GM18861 (cell line): ENCODE results near the gene FOS.
A peak's percentile ranks its signal among the peaks of the same experiment; 100 is the strongest.
"Not testable (repeated sequence)": the region's sequence is repeated elsewhere in the genome, so short reads cannot be mapped to it uniquely, and the experiment has no call there.

Source experiments
- ATAC-seq: cut with Tn5 transposase; IDR thresholded peaks from one replicate; pipeline ENCODE4 v1.9.1; 2021; ENCODE audit not compliant: unreplicated experiment

The FOS gene

DNA sequence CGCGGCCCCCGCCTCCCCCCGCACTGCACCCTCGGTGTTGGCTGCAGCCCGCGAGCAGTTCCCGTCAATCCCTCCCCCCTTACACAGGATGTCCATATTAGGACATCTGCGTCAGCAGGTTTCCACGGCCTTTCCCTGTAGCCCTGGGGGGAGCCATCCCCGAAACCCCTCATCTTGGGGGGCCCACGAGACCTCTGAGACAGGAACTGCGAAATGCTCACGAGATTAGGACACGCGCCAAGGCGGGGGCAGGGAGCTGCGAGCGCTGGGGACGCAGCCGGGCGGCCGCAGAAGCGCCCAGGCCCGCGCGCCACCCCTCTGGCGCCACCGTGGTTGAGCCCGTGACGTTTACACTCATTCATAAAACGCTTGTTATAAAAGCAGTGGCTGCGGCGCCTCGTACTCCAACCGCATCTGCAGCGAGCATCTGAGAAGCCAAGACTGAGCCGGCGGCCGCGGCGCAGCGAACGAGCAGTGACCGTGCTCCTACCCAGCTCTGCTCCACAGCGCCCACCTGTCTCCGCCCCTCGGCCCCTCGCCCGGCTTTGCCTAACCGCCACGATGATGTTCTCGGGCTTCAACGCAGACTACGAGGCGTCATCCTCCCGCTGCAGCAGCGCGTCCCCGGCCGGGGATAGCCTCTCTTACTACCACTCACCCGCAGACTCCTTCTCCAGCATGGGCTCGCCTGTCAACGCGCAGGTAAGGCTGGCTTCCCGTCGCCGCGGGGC lies at the start of gene FOS:
FOS (plus strand) TSS at position 407 of the 731 bp plus-strand sequence; CDS start at position 562, 155 bp downstream.
- peak; percentile 52 for ATAC-seq

DNA sequence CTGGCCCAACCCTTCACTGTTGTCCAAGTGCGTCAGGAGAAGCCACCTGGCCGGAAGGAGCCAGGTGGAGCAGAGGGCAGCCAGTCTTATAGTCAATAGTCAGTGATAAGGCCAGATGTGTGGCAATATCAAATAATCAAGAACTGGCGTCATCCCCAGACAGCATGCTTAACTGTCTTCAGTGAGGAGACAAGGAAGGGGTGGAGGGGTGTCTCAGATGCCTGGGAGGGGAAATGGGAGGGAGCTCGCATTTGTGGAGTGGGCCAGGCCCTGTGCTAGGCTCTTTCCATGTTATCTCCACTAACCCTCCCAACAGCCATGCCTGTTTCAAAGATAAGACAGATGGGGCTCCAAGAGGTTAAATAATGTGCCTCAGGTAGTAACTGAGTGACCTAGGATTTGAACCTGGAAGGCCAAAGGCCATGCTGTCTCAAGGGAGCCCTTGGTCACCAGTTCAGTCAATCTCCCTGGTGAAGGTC lies 48.9 kb upstream of the FOS start:
- ATAC-seq, result no peak

DNA sequence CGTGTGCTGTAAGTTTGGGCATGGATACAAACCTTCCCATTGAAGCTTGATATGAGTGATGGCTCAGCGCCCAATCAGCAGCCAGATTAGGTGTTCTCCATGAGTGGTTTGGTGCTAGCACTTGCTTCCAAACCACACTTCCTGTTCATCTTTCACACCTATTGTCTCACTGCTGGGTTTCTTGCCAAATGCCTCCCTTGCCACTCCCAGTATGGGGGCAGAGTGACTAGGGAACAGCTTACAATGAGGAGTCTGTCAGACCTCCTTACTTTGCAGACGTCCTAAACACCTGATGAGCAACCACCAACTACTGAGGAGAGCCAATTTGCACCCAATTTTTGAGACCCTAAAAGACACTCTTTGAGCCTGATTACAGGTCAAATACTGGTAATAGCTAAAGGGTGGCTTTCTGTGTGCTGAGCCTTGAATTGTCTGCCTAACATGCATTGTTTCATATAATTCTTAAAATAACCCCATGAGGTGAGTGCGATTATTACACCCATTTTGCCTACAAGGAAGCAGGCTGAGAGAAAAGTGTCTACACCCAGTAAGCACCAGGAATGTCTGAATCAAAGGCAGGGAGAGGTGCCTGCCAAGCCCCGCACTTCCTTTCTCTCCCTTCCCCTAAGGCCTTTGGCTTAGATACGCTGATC lies 48.4 kb upstream of the FOS start:
- no peak for ATAC-seq

DNA sequence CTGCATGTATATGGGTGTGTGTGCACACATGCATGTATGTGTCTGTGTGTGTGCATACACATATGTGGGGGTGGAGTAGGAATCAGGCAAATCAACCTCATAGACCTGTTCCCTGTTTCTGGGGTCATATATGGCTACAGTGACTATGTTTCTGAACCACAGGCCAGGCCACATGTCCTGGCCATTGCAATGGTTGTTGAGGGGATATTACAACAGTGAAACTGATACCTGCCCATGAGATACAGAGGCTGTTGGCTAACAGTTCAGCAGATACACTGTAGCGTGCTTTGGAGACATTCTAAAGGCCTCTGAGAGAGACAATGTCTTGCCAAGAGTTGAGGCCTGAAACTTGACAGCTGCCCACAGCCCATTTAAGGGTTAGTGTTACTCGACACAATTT lies 47.3 kb upstream of the FOS start:
- peak; percentile 41 for ATAC-seq

DNA sequence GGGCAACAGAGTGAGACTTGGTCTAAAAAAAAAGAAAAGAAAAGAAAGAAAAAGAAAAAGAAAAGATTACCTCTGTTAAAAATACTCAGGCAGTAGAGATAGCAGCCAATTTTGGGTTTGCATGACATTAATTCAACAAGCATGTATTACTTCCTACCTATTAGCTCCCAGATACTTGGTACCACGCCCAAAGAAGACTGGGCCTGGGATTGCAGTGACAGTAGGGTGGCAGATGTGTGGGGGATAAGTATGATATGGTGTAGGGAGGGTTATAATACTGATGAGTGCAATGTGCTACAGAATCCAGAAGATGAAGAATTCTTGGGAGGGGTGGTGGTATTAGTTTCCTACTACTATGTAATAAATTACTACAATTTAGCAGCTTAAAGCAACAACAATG lies 46.4 kb upstream of the FOS start:
- ATAC-seq, result no peak

DNA sequence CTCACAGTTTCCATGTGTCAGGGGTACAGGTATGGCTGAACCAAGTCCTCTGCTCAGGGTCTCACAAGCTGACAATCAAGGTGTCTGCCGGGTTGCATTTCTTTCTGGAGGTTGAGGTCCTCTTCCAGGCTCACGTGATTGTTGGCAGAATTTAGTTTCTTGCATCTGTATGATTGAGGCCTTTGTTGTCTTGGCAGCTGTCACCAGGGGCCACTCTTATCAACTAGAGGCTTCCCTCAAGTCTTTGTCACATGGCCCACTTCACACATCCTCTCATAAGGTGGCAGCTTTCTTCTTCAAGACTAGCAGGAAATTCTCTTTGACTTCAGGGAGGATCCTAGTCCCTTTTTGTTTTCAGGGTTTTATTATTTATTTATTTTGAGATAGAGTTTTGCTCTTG lies 46.0 kb upstream of the FOS start:
- ATAC-seq, result no peak

DNA sequence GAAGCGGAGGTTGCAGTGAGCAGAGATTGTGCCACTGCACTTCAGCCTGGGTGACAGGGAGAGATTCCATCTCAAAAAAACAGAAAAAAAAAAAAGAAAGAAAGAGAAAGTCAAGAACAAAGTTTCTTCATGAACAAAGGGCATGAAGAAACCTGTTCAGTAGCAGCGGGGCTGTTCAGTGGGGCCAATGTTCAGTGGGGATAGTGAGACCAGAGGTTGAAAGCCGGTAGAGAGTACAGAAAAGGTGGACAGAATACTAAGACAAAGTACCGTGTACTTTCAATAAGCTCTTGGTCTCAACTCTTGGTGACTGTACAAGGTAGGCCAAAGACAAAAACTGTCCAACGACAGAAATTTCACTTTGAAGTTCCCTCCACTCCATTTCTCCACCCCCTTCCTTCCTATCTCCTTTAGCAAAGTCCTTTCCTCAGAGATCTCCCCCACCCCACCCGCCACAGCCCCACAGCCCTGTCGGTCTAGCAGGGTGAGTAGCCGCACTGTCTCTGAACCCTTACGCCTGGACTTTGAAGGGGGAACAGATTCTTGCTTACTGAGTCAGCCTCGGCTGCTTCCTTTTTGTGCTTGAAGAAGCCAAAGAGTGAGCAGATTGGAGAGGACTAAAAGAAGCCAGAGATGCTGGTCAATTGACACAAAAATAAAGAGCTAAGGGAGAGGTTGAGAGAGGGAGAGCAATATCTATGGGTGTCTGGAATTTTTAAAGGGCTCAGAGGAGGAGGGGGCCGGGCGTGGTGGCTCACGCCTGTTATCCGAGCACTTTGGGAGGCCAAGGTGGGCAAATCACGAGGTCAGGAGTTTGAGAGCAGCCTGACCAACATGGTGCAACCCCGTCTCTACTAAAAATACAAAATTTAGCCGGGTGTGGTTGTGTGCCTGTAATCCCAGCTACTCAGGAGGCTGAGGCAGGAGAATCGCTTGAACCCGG lies 44.2 kb upstream of the FOS start:
- no peak for ATAC-seq

DNA sequence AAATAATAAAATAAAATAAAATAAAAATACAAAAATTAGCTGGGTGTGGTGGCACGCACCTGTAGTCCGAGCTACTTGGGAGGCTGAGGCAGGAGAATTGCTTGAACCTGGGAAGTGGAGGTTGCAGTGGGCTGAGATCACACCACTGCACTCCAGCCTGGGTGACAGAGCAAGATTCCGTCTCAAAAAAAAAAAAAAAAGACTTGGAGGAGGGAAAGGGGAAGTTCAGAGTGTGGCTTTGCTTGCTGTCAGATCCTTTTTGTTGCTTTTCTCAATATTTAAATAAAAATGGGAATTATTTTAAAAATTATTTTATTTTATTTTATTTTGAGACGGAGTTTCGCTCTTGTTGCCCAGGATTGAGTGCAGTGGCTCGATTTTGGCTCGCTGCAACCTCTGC lies 43.4 kb upstream of the FOS start:
- ATAC-seq, result not testable (repeated sequence)

DNA sequence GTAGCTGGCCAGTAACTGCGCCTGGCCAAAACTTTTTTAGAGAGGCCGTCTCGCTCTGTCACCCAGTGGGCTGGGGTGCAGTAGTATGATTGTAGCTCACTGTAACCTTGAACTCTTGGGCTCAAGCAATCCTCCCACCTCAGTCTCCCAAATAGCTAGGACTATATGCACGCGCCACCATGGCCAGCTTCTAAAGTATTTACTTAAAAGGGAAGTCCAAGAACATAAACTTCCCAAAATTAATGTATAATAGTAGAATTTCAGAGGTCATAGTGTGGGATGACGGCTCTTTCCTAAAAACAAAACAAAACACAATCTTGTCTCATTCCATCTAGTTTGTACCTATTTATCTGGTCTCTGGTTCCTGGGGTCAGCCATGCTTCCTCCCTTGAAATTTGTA lies 42.2 kb upstream of the FOS start:
- ATAC-seq, result no peak

DNA sequence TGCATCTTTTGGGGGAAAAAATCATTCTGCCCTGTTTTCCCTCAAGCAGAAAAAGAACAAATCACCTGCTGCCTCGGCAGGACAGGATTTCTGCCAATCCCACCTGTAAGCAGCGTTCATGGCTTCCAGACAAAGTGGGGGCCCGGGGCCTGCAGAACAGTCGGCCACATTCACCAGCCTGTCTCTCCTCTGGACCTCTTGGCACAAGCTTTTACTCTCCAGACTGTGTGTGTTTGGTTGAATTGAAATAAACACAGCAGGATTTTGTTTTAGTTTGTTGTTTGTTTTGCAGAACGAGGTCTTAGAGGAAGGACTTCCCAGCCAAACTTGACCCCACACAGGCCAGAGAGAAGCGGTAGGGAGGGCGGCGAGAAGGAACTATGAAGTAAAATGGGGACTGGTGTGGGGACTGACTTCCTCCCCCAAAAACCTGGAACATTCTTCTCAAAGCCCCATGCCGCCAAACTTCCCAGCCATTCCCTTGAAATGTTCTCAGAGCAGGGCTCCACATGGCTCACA lies 41.7 kb upstream of the FOS start:
- no peak for ATAC-seq

DNA sequence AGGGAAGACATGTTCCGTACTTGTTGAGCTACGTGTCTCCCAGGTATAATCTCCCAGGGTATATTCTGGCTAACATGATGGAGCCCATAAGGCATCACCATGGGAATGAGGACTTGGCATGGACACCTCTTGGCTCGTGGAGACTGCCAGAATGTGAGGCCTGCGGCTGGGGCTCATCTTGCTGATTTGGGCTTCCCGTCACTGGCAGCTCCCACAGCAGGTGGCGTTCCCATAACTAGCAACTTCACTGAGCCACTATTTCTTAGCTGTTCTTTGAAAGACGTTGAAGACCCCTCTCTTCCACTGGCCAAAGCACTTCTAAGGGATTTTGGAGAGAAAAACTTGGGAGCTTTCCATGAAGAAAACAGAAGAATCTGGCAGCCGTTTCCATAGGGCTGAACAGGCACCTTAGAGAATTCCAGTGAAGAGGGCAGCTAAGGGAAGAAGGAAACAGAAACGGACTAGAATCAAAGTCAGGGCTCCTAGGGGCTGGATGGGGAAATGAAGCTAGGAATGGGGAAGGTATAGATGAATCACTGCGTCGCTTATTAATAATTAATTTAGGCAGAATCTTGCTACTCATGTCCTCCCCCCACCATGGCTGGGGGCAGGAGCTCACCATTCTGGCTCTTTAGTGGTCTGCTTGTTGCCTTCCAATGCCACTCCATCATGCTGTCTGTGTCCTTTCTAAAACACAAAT lies 39.7 kb upstream of the FOS start:
- no peak for ATAC-seq

DNA sequence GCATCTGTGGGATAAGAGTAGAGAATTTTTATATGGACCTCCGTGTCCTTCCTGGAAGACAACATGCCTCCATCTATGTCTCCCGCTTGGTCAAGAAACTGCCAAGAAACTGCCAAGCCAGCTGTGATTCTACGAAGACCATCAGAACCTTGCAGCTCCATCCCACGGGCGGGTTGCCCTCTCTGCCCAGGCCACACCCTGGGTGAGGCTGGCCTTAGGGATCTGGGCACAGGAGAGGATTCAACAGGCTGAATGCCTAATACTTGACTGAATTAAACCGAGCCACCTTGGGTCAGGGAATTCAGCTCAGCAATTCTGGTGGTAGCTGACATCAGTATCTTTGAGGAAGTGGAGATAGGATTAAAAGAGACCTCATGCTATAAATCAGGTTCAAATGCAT lies 37.8 kb upstream of the FOS start:
- no peak for ATAC-seq

DNA sequence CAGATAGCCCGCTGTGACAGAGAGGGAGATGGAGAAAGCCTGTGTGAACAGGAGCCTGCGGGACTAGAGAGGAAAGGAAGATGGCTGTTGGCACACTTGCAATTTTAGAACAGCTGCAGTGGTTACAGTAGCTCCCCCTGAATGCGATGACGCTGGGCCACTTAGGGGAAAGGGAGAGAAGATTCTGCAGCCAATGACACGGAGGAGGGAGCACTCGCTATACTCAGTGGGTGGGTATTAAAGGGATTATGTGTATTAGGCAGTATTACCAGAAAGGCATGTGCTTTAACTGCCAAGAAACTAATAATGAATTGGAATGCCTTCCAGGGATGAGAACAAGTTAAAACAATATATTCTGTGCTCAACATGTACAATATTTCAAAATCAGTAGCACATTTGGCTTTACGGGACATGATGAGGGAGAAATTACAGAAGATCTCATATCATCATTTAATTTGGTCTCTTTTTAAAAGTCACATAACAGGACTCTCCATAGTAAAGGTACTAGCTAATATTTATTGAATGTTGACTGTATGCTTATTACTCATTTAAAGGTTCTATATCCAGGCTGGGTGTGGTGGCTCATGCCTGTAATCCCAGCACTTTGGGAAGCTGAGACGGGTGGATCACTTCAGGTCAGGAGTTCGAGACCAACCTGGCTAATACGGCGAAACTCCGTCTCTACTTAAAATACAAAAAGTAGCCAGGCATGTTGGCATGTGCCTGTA lies 35.9 kb upstream of the FOS start:
- ATAC-seq, result no peak

DNA sequence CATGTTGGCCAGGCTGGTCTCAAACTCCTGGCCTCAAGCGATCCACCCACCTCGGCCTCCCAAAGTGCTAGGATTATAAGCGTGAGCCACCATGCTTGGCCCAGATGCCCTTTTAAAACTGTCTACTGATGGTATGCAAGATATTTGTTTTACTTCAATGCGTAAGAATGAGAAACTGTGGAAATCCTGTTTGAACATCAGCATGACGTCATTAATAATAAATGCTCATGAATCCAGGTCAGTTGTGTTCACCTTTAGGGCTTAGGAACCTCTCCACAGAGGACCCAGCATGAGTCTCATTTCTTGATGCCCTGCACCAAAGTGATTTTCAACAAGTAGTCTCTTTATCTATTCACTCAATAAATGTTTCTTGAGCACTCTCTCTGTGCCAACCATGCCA lies 34.5 kb upstream of the FOS start:
- no peak for ATAC-seq

DNA sequence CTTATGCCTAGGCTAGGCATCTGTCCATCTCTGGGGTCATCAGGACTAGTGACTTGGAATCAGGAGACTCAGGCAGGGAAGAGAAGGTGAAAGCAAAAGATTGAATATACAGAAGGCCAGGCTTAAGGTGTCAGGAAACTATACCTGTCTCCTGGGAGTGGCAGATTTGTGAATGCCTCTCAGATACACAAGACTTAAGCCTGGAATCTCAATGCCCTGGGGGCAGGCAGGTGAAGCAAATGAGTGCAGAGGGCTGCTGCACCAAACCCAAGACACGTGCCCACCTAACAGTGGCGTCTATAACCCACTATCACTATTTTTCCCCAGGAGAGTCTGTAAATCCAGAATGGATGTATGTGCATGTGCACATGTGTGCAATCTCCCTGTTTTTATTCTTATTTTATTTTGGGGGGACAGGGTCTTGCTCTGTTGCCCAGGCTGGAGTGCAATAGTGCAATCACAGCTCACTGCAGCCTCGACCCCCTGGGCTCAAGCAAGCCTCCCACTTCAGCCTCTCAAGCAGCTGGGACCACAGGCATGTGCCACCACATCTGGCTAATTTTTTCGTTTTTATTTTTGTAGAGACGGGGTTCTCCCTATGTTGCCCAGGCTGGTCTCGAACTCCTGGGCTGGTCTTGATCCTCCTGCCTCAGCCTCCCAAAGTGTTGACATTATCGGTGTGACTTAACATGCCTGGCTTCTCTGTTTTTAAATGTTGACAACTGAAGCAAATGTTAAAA lies 31.9 kb upstream of the FOS start:
- no peak for ATAC-seq

DNA sequence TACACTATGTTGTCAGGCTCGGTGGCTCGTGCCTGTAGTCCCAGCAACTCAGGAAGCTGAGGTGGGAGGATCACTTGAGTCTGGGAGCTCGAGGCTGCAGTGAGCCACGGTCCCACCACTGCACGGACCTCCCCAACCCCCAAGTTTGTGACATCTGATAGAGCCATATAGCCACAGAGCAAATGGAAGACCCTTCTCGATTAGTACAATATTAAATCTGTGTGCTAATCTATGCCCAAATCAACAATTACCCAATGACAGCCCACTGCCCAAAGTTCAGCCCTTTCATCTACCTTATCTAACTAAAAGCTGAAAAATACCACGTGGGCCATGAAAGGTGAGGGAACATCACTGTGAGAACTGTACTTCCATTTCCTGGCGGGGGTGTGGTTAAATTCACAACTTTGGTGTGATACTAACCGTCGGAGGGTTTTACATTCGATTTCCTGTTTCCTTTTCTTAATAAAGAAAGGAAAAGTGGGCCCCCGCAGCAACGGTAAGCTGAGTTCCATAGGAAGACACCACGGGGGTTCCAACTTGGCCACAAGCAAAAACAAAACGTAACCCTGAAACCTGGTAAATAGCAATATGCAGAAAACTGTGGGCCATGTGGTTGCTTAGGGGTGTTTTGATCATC lies 31.2 kb upstream of the FOS start:
- ATAC-seq, result no peak

DNA sequence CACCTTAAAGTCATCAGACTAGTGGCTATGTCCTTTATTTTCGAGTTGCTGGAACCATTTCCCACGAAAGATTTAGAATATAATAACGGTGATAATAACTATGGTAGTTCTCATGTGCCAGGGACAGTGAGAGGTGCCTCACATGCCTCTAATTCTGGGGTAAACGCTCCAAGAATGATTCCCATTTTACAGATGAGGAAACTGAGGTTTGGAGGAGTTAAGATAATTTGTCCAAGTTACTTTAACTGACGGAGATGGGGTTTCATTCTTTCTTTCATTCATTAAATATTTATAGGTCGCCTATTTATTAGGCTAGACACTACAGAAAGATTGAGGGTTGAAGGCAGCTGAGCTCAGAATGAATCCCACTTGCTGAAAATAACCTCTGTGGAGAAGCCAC lies 30.7 kb upstream of the FOS start:
- no peak for ATAC-seq

DNA sequence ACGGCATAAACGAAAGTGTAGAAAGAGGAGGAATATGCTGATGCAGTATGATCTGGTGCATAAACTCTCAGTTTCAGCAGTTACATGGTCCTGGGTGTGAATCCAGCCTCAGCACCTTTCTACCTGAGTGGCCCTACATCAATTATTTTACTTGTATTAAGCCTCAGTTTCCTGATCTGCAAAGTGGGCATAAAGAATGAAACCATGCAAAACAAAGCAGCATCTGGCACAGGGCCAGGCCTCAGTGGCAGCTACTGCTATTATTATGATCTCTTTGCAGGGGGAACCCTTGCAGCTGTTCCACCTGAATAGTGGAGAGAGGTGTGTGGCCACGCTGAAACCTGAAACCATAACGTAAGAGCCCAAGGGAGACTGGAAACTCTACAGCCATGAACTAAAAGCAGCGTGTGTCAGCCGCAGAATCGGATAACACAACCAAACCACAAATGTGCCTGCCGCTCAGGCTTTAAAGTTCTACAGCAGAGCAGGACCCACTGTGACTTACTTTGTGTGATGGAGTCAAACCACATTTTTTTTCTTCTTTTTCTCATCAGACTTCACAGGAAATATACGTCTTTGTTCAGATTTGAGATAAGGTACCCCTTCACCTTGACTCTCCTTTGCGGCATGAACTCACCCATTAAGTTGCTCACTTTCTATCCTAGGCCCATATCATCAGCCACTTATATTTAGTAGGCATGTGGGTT lies 29.2 kb upstream of the FOS start:
- peak; percentile 73 for ATAC-seq
